IMR-90 (cell line): ENCODE measurements around the gene CHORDC1. TPM values are rescaled to one million over a fixed set of nuclear protein-coding genes. Genes with fewer than 3 reads are reported as not detected.

Source experiments
- ATAC-seq: fragments of 200-7000 bp; cut with Tn5 transposase; 2 replicates; pipeline ENCODE4 v1.9.1; 2020; ENCODE audit warnings: low read depth, mild to moderate bottlenecking, moderate library complexity
- BruUV-seq: library from RNA; stranded (reverse); fragments of 400-500 nt; replicated peaks from 2 replicates; lab custom pipeline; 2021; lab: Mats Ljungman, UMichigan
- CTCF ChIA-PET: fragments of 300-600 bp; formaldehyde crosslinking; extraction: SDS; loops from one replicate; lab custom pipeline; 2021; ENCODE audit warnings: antibody characterized with exemption; lab: Yijun Ruan, JAX
- POLR2A ChIA-PET: fragments of 300-600 bp; sonication (Branson Sonifier 250); formaldehyde crosslinking; loops from one replicate; lab custom pipeline; 2022; ENCODE audit warnings: antibody characterized with exemption; ENCODE audit not compliant: unreplicated experiment; lab: Charles Lee
- DNase-seq: peaks from one replicate; pipeline ENCODE4 v3.0.0; 2013
- H2AFZ ChIP-seq: replicated peaks from 2 replicates; pipeline ENCODE3; 2013; ENCODE audit warnings: low read length, mild to moderate bottlenecking; ENCODE audit not compliant: poor library complexity
- H2AK5ac ChIP-seq: 2 replicates; pipeline ENCODE4 v1.6.1; 2013; ENCODE audit warnings: low read depth, low read length, inconsistent platforms
- H2AK9ac ChIP-seq: replicated peaks from 2 replicates; pipeline ENCODE3; 2013; ENCODE audit warnings: mild to moderate bottlenecking, low read depth, low read length, moderate library complexity; ENCODE audit not compliant: poor library complexity
- H2BK120ac ChIP-seq: 2 replicates; pipeline ENCODE4 v1.6.1; 2013; ENCODE audit warnings: low read depth, low read length, inconsistent platforms
- H2BK15ac ChIP-seq: 3 replicates; pipeline ENCODE4 v1.6.1; 2013; ENCODE audit warnings: low read depth, low read length, inconsistent platforms
- H2BK20ac ChIP-seq: 2 replicates; pipeline ENCODE4 v1.6.1; 2013; ENCODE audit warnings: low read depth, mild to moderate bottlenecking, inconsistent platforms, low read length, moderate library complexity
- H2BK5ac ChIP-seq: 2 replicates; pipeline ENCODE4 v1.6.1; 2013; ENCODE audit warnings: mild to moderate bottlenecking, low read depth, low read length, inconsistent platforms; ENCODE audit not compliant: poor library complexity, severe bottlenecking
- H3K14ac ChIP-seq: replicated peaks from 2 replicates; pipeline ENCODE4 v1.6.1; 2013; ENCODE audit warnings: low read depth, low read length, inconsistent platforms
- H3K18ac ChIP-seq: 2 replicates; pipeline ENCODE4 v1.6.1; 2013; ENCODE audit warnings: low read depth, low read length, control low read depth
- H3K23ac ChIP-seq: 2 replicates; pipeline ENCODE4 v1.6.1; 2013; ENCODE audit warnings: low read depth, low read length, inconsistent platforms
- H3K27ac ChIP-seq: 2 replicates; pipeline ENCODE4 v1.5.1; 2013; ENCODE audit warnings: mild to moderate bottlenecking, control low read depth, low read length; ENCODE audit not compliant: insufficient read depth
- H3K27me3 ChIP-seq: 2 replicates; pipeline ENCODE4 v1.6.1; 2013; ENCODE audit warnings: low read length; ENCODE audit not compliant: control insufficient read depth, insufficient read depth
- H3K36me3 ChIP-seq: 2 replicates; pipeline ENCODE4 v1.6.1; 2013; ENCODE audit warnings: low read length, mixed read lengths; ENCODE audit not compliant: control insufficient read depth, insufficient read depth
- H3K4ac ChIP-seq: 2 replicates; pipeline ENCODE4 v1.6.1; 2013; ENCODE audit warnings: low read depth, low read length, inconsistent platforms
- H3K4me1 ChIP-seq: 2 replicates; pipeline ENCODE4 v1.6.1; 2013; ENCODE audit warnings: low read length, mixed read lengths; ENCODE audit not compliant: control insufficient read depth, insufficient read depth
- H3K4me2 ChIP-seq: 2 replicates; pipeline ENCODE4 v1.6.1; 2013; ENCODE audit warnings: low read depth, mild to moderate bottlenecking, control low read depth, low read length, moderate library complexity
- H3K4me3 ChIP-seq: 2 replicates; pipeline ENCODE4 v1.5.1; 2013; ENCODE audit warnings: low read depth, mild to moderate bottlenecking, control low read depth, low read length, moderate library complexity; ENCODE audit not compliant: insufficient read depth
- H3K56ac ChIP-seq: 2 replicates; pipeline ENCODE4 v1.6.1; 2013; ENCODE audit warnings: low read length, inconsistent platforms; ENCODE audit not compliant: insufficient read depth; ENCODE audit errors: extremely low read depth
- H3K79me1 ChIP-seq, 2 experiments: 2 replicates each; pipeline ENCODE4 v1.6.1; 2013; ENCODE audit warnings: low read length in 2 of 2, inconsistent platforms in 1 of 2, low read depth in 1 of 2
- H3K9ac ChIP-seq: 2 replicates; pipeline ENCODE4 v1.6.1; 2013; ENCODE audit warnings: low read depth, low read length, control low read depth
- H3K9me1 ChIP-seq: 2 replicates; pipeline ENCODE4 v1.6.1; 2013; ENCODE audit warnings: low read length, inconsistent platforms; ENCODE audit not compliant: insufficient read depth
- H3K9me3 ChIP-seq: 2 replicates; pipeline ENCODE4 v1.6.1; 2013; ENCODE audit warnings: low read length; ENCODE audit not compliant: control insufficient read depth, insufficient read depth
- H4K20me1 ChIP-seq: 2 replicates; pipeline ENCODE4 v1.6.1; 2013; ENCODE audit warnings: low read length, inconsistent platforms; ENCODE audit not compliant: insufficient read depth
- H4K5ac ChIP-seq: 2 replicates; pipeline ENCODE4 v1.6.1; 2013; ENCODE audit warnings: mild to moderate bottlenecking, low read depth, low read length, control low read depth
- H4K8ac ChIP-seq, 2 experiments: 2 replicates each; pipeline ENCODE4 v1.6.1; 2013; ENCODE audit warnings: low read depth in 2 of 2, low read length in 2 of 2, control low read depth in 1 of 2, inconsistent platforms in 1 of 2
- H4K91ac ChIP-seq: 2 replicates; pipeline ENCODE4 v1.6.1; 2013; ENCODE audit warnings: low read depth, low read length, inconsistent platforms; ENCODE audit not compliant: insufficient read depth
- POLR2A ChIP-seq: IDR thresholded peaks from 2 replicates; pipeline ENCODE4 v1.6.1; 2012; ENCODE audit warnings: mild to moderate bottlenecking, low read depth, low read length
- WGBS, 2 experiments: methylation state at CpG; one replicate each; pipeline versions ENCODE4 v1.1.5 to v1.1.7; 2013; ENCODE audit warnings: missing lambda C conversion rate in 2 of 2; ENCODE audit not compliant: insufficient read length in 1 of 2; ENCODE audit errors: extremely low coverage in 2 of 2; 5-methylcytosine and 5-hydroxymethylcytosine counted together
- dilution Hi-C: fragments of 300-500 bp; cut with HindIII; formaldehyde crosslinking; loops from one replicate; pipeline ENCODE4 v1.14.3; 2018; ENCODE audit warnings: low sequenced_read_pairs; ENCODE audit not compliant: unreplicated experiment
- in situ Hi-C: fragments of 300-500 bp; cut with MboI; formaldehyde crosslinking; loops from 3 replicates; pipeline ENCODE4 v1.14.3; 2019; ENCODE audit warnings: low sequenced_read_pairs, inconsistent platforms, mixed read lengths
- intact Hi-C: fragments of 100-400 bp; cut with micrococcal nuclease; formaldehyde crosslinking; loops from 2 replicates; pipeline ENCODE4 v1.10.0; 2022
- polyA plus RNA-seq, 3 experiments: library from polyadenylated mRNA; depleted of rRNA; stranded (reverse); fragments of >200 nt; gene quantifications; 2 replicates each; pipeline ENCODE4 v1.2.3, GENCODE V29; 2012; ENCODE audit warnings: low replicate concordance in 1 of 3
- total RNA-seq: library from RNA; depleted of rRNA; stranded (reverse); fragments of >200 nt; gene quantifications from 2 replicates; pipeline ENCODE4 v1.2.3, GENCODE V29; 2012
- TF ChIP-seq, protein P1 (sequence below): conservative IDR thresholded peaks from 2 replicates; pipeline ENCODE4 v1.5.1; 2012; ENCODE audit warnings: mild to moderate bottlenecking, low read depth, low read length, improper control_type of control experiment

Gene CHORDC1
- total and polyA plus RNA-seq, 2 of the 4 experiments (the other 2 are of a cell fraction), result 26.9 to 51.4 TPM

DNA sequence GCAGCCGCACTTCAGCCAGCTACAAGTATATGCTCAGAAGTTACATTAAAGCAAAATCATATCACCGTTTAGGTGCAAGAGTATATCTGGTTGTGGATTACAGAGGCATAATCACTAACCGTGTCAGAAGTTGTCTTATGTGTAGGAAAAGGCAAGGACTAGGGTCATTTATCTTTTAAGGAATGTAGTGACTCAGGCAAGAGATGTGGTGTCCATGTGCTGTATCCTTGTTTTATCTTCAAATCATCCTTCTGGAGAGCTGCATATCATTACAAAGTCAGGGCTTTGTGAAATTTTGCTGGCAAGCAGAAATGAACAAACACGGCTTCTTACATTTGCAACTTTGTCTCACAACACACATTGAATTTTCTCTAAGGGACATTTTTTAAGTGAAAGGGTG is 12.7 kb upstream of the CHORDC1 start:
- no peak for ATAC-seq
- POLR2A ChIA-PET, result interaction anchor here (0.6 kb wide), 1 partner anchor 735 kb away, joined by 3 read pairs; no protein-coding TSS in a partner anchor
- H3K4ac ChIP-seq, result no peak overlapping the region

More for the DNA sequence above, 12.7 kb upstream of the CHORDC1 start:
- Histone ChIP-seq H4K5ac (no peak overlapping the region), H2BK120ac (no peak overlapping the region), H3K14ac (no peak overlapping the region), H3K36me3 (no peaks in the 10 kb centered on the region), H3K9me1 (no peaks in the 10 kb centered on the region), H3K56ac (no peak overlapping the region), H2AK5ac (no peak overlapping the region), H3K9me3 (no peaks in the 10 kb centered on the region), H3K9ac (no peak overlapping the region), H3K4me3 (no peak overlapping the region), H3K23ac (no peak overlapping the region), H3K27ac (no peak overlapping the region), H2BK5ac (no peak overlapping the region), H3K4me2 (no peak overlapping the region), H2BK15ac (no peak overlapping the region), H2BK20ac (no peak overlapping the region), H2AFZ (no peak overlapping the region), H3K4me1 (no peaks in the 10 kb centered on the region), H3K79me1 (no peaks in the 10 kb centered on the region), H2AK9ac (no peak overlapping the region), H3K18ac (no peak overlapping the region), H4K91ac (no peak overlapping the region), H3K27me3 (no peaks in the 10 kb centered on the region), H4K8ac (no peak overlapping the region), H4K20me1 (no peaks in the 10 kb centered on the region)
- BruUV-seq, result no TSS peak
- in situ Hi-C loops (no loop called here), intact Hi-C loops (no loop called here), dilution Hi-C loops (no loop called here)
- TF ChIP-seq, protein P1, sequence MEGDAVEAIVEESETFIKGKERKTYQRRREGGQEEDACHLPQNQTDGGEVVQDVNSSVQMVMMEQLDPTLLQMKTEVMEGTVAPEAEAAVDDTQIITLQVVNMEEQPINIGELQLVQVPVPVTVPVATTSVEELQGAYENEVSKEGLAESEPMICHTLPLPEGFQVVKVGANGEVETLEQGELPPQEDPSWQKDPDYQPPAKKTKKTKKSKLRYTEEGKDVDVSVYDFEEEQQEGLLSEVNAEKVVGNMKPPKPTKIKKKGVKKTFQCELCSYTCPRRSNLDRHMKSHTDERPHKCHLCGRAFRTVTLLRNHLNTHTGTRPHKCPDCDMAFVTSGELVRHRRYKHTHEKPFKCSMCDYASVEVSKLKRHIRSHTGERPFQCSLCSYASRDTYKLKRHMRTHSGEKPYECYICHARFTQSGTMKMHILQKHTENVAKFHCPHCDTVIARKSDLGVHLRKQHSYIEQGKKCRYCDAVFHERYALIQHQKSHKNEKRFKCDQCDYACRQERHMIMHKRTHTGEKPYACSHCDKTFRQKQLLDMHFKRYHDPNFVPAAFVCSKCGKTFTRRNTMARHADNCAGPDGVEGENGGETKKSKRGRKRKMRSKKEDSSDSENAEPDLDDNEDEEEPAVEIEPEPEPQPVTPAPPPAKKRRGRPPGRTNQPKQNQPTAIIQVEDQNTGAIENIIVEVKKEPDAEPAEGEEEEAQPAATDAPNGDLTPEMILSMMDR, result no peak
- TF ChIP-seq POLR2A, result no peak
- CTCF ChIA-PET, result no interaction called here
- no peak for DNase-seq
- WGBS, 2 experiments, result no CpG with 5 or more reads among the region's 4 CpGs
